ENCODE data around the gene DLX2.

- TF ChIP-seq CTCF (IDR thresholded peaks at IDR 0.05) (no peak), ELK1 (IDR thresholded peaks at IDR 0.05; ENCODE audit: low read depth, low read length) (no peak), SREBF2 (IDR thresholded peaks at IDR 0.05) (no peak), EP300 (IDR thresholded peaks at IDR 0.05) (no peak)
These were observed 1.5 kb downstream of the DLX2 start for GRCh38 chr2:172100935-172101820.

Measured in A549 (cell line).